Spleen (tissue), 11 donors: Measurements from ENCODE around the gene ULBP2. TPM values are rescaled to one million over a fixed set of nuclear protein-coding genes. Genes with fewer than 3 reads are reported as not detected.

Experiments used
- DNase-seq: peaks from one replicate; pipeline ENCODE4 v3.0.0-alpha.2; 2020
- H3K27ac ChIP-seq, 8 donors: fragments of 200-600 bp; sonication (generic) in 7 of 8; 1 replicate in 4 of 8; 2 replicates in 4 of 8; pipeline versions ENCODE4 v1.5.0 to v1.8.0; 2016 to 2021; ENCODE audit warnings: inconsistent platforms in 4 of 8, mild to moderate bottlenecking in 4 of 8, moderate library complexity in 1 of 8
- H3K27me3 ChIP-seq, 7 donors: fragments of 200-600 bp; sonication (generic) in 6 of 7; replicated peaks in 1 of 7; 1 replicate in 4 of 7; 2 replicates in 3 of 7; pipeline versions ENCODE4 v1.5.0 to v1.8.0; 2016 to 2021; ENCODE audit warnings: inconsistent platforms in 3 of 7, mild to moderate bottlenecking in 1 of 7
- H3K36me3 ChIP-seq, 6 donors: fragments of 200-600 bp; sonication (generic) in 5 of 6; 1 replicate in 4 of 6; 2 replicates in 2 of 6; pipeline versions ENCODE4 v1.5.0 to v1.8.0; 2016 to 2021; ENCODE audit warnings: inconsistent platforms in 2 of 6
- H3K4me1 ChIP-seq, 6 donors: fragments of 200-600 bp; sonication (generic) in 5 of 6; 1 replicate in 3 of 6; 2 replicates in 3 of 6; pipeline versions ENCODE4 v1.5.0 to v1.8.0; 2016 to 2021; ENCODE audit warnings: inconsistent platforms in 3 of 6
- H3K4me3 ChIP-seq, 8 donors: fragments of 200-600 bp; sonication (generic) in 7 of 8; 1 replicate in 4 of 8; 2 replicates in 4 of 8; pipeline versions ENCODE4 v1.5.0 to v1.8.0; 2016 to 2021; ENCODE audit warnings: inconsistent platforms in 4 of 8, mild to moderate bottlenecking in 4 of 8, moderate library complexity in 2 of 8
- H3K9me3 ChIP-seq, 8 donors: fragments of 200-600 bp; sonication (generic) in 7 of 8; 1 replicate in 4 of 8; 2 replicates in 4 of 8; pipeline versions ENCODE4 v1.5.0 to v1.8.0; 2016 to 2021; ENCODE audit warnings: inconsistent platforms in 4 of 8
- POLR2A ChIP-seq, 3 donors: fragments of 450-650 bp; IDR thresholded peaks; one replicate each; pipeline ENCODE4 v1.5.1; 2017; ENCODE audit warnings: antibody characterized with exemption in 3 of 3, mild to moderate bottlenecking in 1 of 3
- POLR2AphosphoS5 ChIP-seq, 3 donors: sonication (generic); formaldehyde crosslinking; IDR thresholded peaks; one replicate each; pipeline ENCODE4 v1.5.1; 2017; ENCODE audit warnings: antibody characterized with exemption in 3 of 3
- whole genome bisulfite sequencing, 5 donors: extraction: QIAGEN DNeasy Blood & Tissue Kit in 3 of 5; methylation state at CpG; one replicate each; pipeline versions ENCODE4 v1.1.5 to v1.1.7; 2013 to 2018; 5-methylcytosine and 5-hydroxymethylcytosine counted together
- intact Hi-C: fragments of 100-400 bp; cut with DNase I; formaldehyde crosslinking; loops from one replicate; pipeline ENCODE4 v1.15.0; 2023; ENCODE audit warnings: low total_unique reads
- polyA plus RNA-seq, 3 donors: library from polyadenylated mRNA; stranded (reverse); fragments of 200-250 nt; gene quantifications; one replicate each; pipeline ENCODE4 v1.2.1, GENCODE V29; 2013
- total RNA-seq, 7 donors: library from RNA; depleted of rRNA in 3 of 7; stranded (reverse); fragments of >200 nt in 3 of 7; fragmentation: NEBNext Ultra II Directional in 4 of 7; extraction: Animal tissue kit (Norgen Biotek cat#: 25700) in 4 of 7; gene quantifications; one replicate each; pipeline versions ENCODE4 v1.1.0 to v1.2.1, GENCODE V29; 2016 to 2021
- TF ChIP-seq, protein P1 (sequence below), 11 experiments: fragments of 200-600 bp in 7 of 11; fragments of 450-650 bp in 4 of 11; sonication (generic) in 4 of 11; IDR thresholded peaks in 8 of 11; conservative IDR thresholded peaks in 3 of 11; 1 replicate in 7 of 11; 2 replicates in 4 of 11; pipeline versions ENCODE4 v1.4.0 to v1.8.0; 2016 to 2021; ENCODE audit warnings: antibody characterized with exemption in 11 of 11, inconsistent platforms in 4 of 11, mild to moderate bottlenecking in 1 of 11
- donor health status: healthy with polysubstance abuse.
- donor health status: DM: no; HTN: no; CAD: no; lungs with moderate emphysema.
- donor health status: DM: no; HTN: no; CAD: no.
- donor health status: Bipolar disorder and iron deficiency.
- donor health status: healthy.
- donor health status: DM: no; HTN: no; CAD: no.
- donor health status: DM: yes; HTN: yes; CAD: no.

The ULBP2 gene
- total and polyA plus RNA-seq, 10 donors = 0.10 to 0.30 (median 0.20) TPM; not detected in 7

DNA sequence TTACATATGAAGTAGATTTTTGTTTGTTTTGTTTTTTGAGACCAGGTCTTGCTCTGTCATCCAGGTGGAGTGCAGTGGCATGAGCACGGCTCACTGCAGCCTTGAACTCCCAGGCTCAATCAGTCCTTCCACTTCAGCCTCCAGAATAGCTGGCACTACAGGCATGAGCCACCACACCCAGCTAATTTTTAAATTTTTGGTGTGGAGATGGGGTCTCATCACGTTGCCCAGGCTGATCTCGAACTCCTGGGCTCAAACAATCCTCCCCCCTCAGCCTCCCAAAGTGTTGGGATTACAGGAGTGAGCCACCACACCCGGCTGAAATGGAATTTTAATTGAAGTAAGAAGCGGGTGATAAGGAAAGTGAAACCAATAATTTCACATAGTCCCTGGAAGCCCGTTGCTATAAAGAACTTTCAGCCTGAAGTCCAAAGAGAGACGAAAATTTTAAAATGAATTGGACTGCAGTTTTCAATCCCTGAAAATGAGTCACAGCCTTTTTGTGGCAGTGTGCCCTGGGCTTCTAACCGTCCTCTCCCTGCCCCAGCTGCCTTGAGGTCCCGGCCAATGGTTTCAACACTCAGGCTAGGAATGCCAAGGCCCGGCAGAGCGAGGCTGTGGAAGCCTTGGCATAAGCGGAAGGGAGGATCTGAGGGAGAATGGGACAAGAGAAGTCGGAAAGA, 44.7 kb upstream of the ULBP2 start:
- H3K4me3 ChIP-seq = peak overlapping the region in 3 of 8 donors; percentile 5 to 48 (median 23)
- peak; percentile 69 for DNase-seq
- peaks cover 8 to 36% (median 27%) of the 10 kb centered on the region in 6 donors for H3K4me1 ChIP-seq
- WGBS, 5 donors = 52 to 69% (median 59%) methylated on average over 13 of the region's 13 CpGs
- no peak for TF ChIP-seq POLR2A (IDR thresholded peaks at IDR 0.05)
- peak in 2 of 3 donors; percentile 59 to 61 for TF ChIP-seq POLR2AphosphoS5 (IDR thresholded peaks at IDR 0.05)
- TF ChIP-seq, protein P1, sequence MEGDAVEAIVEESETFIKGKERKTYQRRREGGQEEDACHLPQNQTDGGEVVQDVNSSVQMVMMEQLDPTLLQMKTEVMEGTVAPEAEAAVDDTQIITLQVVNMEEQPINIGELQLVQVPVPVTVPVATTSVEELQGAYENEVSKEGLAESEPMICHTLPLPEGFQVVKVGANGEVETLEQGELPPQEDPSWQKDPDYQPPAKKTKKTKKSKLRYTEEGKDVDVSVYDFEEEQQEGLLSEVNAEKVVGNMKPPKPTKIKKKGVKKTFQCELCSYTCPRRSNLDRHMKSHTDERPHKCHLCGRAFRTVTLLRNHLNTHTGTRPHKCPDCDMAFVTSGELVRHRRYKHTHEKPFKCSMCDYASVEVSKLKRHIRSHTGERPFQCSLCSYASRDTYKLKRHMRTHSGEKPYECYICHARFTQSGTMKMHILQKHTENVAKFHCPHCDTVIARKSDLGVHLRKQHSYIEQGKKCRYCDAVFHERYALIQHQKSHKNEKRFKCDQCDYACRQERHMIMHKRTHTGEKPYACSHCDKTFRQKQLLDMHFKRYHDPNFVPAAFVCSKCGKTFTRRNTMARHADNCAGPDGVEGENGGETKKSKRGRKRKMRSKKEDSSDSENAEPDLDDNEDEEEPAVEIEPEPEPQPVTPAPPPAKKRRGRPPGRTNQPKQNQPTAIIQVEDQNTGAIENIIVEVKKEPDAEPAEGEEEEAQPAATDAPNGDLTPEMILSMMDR (IDR thresholded peaks at IDR 0.05 in 8 of 11, conservative IDR thresholded peaks at IDR 0.05 in 3 of 11) = no peak
- peak overlapping the region; percentile 33 to 85 (median 82) for H3K27ac ChIP-seq
- H3K9me3 ChIP-seq = no peaks in the 10 kb centered on the region
- intact Hi-C loops = no loop called here
- H3K27me3 ChIP-seq = peaks cover 0 to 5% (median 0%) of the 10 kb centered on the region in 7 donors
- H3K36me3 ChIP-seq = no peaks in the 10 kb centered on the region

DNA sequence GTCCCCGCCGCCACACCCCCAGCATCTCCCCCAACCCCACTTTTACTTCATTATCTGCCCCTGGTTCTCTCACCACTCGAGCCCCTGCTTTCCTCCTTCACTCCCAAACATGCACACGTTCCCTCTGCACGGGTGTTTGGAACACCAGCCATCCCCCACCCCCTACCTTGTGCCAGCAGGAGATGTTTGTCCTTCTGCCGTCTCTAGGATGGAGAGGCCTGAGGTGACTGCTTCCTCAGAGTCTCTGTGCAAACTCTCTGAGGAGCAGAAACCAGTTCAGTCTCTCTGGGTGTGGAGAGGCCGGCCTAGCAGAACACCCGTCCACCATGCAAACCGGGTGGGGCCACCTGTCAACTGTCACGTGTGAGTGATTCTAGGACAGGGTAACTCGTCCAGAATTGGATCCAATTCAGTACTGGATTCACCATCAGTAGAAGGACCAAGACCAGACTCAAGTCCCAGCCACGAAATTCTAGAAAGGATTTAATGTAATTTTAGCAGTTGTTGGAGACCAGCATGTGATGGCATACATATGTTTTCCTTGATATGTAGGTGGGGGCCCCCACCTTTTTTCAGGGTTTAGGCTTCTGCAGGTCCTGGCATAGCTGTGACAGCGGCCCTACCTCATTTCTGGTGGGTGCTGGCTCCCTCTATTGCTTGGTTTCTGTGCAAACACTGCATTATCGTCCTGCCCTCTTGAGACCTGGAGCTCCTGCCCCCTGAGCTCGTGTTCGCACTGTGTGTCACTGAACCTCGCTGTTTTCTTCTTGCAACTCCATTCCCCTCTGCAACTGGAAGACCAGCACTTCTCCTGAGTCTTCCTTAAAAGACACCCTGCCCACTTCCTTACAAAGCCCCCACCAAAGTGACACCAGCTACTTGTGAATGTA, 43.7 kb upstream of the ULBP2 start, which contains the start of gene RAET1E:
Gene RAET1E (minus strand): TSS at position 259 of the 890 bp plus-strand sequence. CDS start 7,212 bp downstream, outside the sequence.
- no peak for DNase-seq
- H3K36me3 ChIP-seq = no peaks in the 10 kb centered on the region
- 80 to 89% (median 82%) methylated on average over 15 to 17 of the region's 17 CpGs for WGBS, 5 donors
- peaks cover 0 to 5% (median 0%) of the 10 kb centered on the region in 7 donors for H3K27me3 ChIP-seq
- peak within 1 kb of the TSS; percentile 33 to 85 (median 82) for H3K27ac ChIP-seq
- intact Hi-C loops = no loop called here
- H3K9me3 ChIP-seq = no peaks in the 10 kb centered on the region
- TF ChIP-seq POLR2A (IDR thresholded peaks at IDR 0.05) (no peak), POLR2AphosphoS5 (IDR thresholded peaks at IDR 0.05) (no peak)
- TF ChIP-seq, protein P1 (IDR thresholded peaks at IDR 0.05 in 8 of 11, conservative IDR thresholded peaks at IDR 0.05 in 3 of 11) = no peak
- H3K4me3 ChIP-seq = peak within 1 kb of the TSS in 3 of 8 donors; percentile 5 to 48 (median 23)
- peaks cover 8 to 36% (median 27%) of the 10 kb centered on the region in 6 donors for H3K4me1 ChIP-seq

- intact Hi-C loops = no loop called here
- Histone ChIP-seq H3K9me3 (no peaks in the 10 kb centered on the region), H3K4me1 (peaks cover 8 to 36% (median 27%) of the 10 kb centered on the region in 6 donors), H3K27me3 (peaks cover 0 to 5% (median 0%) of the 10 kb centered on the region in 7 donors), H3K27ac (no peak overlapping the region), H3K36me3 (no peaks in the 10 kb centered on the region), H3K4me3 (no peak overlapping the region)
- WGBS, 5 donors = 94 to 98% (median 95%) methylated on average over 9 of the region's 9 CpGs
- TF ChIP-seq POLR2AphosphoS5 (IDR thresholded peaks at IDR 0.05) (no peak), POLR2A (IDR thresholded peaks at IDR 0.05) (no peak)
- TF ChIP-seq, protein P1 (IDR thresholded peaks at IDR 0.05 in 8 of 11, conservative IDR thresholded peaks at IDR 0.05 in 3 of 11) = no peak
- DNase-seq = peak; percentile 53
Measured at GRCh38 chr6:149898966-149899365, 42.8 kb upstream of the ULBP2 start.
